ENCODE data around the gene COL3A1.

Gene COL3A1

DNA sequence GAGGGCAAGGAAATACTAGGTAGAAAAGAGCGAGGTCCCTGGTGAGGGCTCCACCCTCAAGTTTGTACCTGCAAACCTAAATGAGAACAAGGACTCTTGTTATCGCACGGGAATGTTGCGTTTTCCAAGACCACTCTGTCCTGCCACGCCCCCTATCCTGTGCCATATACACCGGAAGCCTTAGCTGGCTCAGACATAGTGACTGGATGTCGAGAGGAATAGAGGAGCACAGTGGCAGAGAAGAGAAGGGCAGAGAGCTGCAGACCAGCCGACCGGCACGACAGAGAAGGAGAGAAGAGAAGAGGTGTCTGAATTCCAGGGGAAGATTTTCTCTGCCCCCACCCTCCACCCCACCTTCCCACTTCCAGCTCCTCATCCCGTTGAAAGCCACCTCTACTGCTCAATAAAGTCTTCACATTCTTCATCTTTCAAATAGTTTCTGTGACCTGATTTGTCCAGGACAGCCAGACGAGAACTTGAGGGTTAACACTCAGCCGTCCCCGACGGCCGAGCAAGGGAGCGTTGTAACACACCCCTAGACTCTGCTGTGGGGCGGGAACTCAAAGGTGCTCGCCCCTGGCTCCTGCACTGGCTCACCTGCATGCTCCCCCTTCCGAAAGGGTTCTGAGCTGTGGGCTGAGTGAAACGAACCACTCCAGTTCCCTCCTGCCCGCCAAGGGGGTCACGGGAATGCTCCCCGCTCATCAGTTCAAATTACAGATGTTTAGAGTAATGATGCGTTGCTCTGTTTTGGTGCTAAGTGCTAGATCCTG is 24.9 kb upstream of the COL3A1 start:
- no peak for DNase-seq (ENCODE audit: low read depth)
- no peak overlapping the region for H3K4me3 ChIP-seq (ENCODE audit: low read length)
- TF ChIP-seq, protein P1, sequence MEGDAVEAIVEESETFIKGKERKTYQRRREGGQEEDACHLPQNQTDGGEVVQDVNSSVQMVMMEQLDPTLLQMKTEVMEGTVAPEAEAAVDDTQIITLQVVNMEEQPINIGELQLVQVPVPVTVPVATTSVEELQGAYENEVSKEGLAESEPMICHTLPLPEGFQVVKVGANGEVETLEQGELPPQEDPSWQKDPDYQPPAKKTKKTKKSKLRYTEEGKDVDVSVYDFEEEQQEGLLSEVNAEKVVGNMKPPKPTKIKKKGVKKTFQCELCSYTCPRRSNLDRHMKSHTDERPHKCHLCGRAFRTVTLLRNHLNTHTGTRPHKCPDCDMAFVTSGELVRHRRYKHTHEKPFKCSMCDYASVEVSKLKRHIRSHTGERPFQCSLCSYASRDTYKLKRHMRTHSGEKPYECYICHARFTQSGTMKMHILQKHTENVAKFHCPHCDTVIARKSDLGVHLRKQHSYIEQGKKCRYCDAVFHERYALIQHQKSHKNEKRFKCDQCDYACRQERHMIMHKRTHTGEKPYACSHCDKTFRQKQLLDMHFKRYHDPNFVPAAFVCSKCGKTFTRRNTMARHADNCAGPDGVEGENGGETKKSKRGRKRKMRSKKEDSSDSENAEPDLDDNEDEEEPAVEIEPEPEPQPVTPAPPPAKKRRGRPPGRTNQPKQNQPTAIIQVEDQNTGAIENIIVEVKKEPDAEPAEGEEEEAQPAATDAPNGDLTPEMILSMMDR (IDR thresholded peaks at IDR 0.05; ENCODE audit: insufficient read depth, low read depth, low read length, missing control alignments) = no peak

DNA sequence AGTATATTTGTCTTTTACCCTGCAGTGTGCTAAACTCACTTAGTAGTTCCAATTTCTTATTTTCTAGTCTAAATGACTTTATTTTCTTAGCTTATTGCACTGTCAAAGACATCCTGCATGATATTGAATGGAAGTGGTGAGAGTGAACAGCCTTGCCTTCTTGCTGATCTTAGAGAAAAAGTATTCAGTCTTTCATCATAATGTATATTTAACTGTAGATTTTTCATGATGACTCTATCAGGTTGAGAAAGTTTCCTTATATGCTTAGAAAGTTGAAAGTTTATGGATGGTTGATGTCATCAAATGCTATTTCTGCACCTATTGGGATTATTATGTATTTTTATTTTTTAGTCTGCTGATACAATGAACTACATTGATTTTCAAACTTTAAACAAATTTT is 21.3 kb upstream of the COL3A1 start:
- no peak overlapping the region for H3K4me3 ChIP-seq (ENCODE audit: low read length)
- TF ChIP-seq, protein P1 (IDR thresholded peaks at IDR 0.05; ENCODE audit: insufficient read depth, low read depth, low read length, missing control alignments) = no peak
- peak; percentile 27 for DNase-seq (ENCODE audit: low read depth)

DNA sequence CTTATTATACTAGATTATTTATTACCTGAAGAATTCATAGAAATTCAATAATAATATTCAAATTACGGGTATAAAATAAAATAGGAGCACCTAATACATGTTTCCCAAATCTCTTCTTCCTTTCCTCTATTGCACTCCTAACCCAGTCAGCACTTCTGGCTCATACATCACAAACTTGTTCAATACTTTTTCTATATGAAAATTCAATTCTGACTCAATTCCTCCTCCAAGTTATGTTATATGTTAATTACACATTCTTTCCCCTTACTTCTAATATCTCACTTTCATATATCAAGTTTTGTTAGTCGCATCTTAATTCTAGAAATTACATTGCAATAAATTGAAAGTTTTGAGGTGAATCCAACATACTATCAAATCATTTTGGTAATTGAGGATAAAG is 17.9 kb upstream of the COL3A1 start:
- DNase-seq (ENCODE audit: low read depth) = no peak
- no peak overlapping the region for H3K4me3 ChIP-seq (ENCODE audit: low read length)
- TF ChIP-seq, protein P1 (IDR thresholded peaks at IDR 0.05; ENCODE audit: insufficient read depth, low read depth, low read length, missing control alignments) = no peak

DNA sequence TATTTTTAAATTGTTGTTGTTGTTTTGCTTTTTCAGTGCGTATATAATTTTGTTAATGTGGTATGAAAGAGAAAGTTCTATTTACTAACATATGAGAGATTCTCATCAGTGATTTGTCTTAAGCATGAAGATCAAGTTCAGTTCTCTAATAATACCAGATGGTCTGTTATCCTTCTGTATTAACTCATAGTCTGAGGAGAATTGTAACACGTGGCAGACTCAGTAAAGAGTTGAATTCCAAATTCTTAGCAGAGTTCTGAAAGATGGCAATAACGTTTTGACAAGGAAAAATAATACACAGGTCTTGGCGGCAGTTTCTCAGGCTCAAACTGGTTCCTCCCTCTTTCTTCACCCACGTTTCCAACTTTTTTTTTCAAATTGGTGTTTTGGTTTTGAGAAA is 17.2 kb upstream of the COL3A1 start:
- no peak for DNase-seq (ENCODE audit: low read depth)
- TF ChIP-seq, protein P1 (IDR thresholded peaks at IDR 0.05; ENCODE audit: insufficient read depth, low read depth, low read length, missing control alignments) = no peak
- H3K4me3 ChIP-seq (ENCODE audit: low read length) = no peak overlapping the region

DNA sequence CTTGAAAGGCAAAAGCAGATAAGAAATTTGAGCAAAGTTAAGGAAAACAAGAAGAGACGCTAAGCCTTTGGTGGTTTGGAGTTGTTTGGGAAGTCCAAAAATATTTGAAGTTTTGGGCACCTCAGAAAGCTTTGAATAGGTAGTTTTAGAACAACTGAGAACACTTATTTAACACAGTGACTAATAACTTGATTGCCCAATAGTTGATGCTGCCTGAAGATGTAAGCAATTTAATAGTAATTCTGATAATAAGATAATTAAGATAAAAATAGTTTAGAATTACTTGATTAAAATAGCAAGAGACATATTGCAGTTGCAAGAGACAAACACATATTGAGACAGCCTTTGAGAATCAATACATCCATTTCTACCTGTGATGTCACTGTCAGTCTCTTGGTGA is 16.5 kb upstream of the COL3A1 start:
- TF ChIP-seq, protein P1 (IDR thresholded peaks at IDR 0.05; ENCODE audit: insufficient read depth, low read depth, low read length, missing control alignments) = no peak
- peak; percentile 39 for DNase-seq (ENCODE audit: low read depth)
- H3K4me3 ChIP-seq (ENCODE audit: low read length) = no peak overlapping the region

DNA sequence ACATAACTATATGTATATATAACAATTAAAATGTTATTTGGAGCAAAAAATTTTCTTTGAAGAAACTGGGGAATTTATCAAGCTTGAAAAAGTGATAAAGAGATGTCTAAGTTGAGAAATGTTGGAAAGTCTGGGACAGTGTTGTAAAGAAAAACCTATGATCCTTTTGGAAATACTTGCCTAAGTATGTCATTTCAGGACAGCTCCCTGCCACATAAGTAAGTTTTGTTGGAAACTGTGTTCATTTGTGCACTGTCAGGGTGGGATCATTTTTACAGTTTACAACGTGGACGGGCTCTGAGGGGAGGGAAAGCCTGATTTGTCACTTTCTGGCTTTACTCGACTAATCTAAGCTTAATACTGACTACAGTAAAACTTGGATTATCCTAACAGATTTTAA is 10.4 kb upstream of the COL3A1 start:
- TF ChIP-seq, protein P1 (IDR thresholded peaks at IDR 0.05; ENCODE audit: insufficient read depth, low read depth, low read length, missing control alignments) = no peak
- no peak overlapping the region for H3K4me3 ChIP-seq (ENCODE audit: low read length)
- no peak for DNase-seq (ENCODE audit: low read depth)

DNA sequence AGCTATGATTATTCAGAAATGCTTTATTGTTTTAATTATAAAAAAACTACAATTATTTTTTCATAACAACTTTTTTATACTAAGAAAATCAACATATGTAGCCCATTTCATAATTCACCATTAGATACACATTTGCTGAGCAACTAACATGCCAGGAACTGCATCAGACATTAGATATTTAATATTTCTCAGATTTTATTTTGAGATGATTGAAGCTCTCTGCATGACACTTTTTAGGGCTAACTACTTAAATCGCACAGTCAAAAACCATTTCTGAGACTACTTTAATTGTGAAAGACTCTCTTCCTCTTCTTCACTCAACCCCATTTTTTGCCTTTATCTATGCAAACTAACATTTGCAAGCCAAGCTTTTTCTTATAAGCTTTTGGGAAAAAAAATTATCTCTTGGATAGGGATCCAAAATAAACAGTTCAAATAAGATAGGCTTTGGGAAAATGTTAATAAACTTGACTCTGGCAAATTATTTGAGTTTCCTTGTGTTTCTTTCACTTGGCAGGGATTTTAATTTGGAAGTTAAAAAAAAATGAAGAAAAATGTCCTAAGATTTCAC is 9.1 kb upstream of the COL3A1 start:
- H3K4me3 ChIP-seq (ENCODE audit: low read length) = no peak overlapping the region
- TF ChIP-seq, protein P1 (IDR thresholded peaks at IDR 0.05; ENCODE audit: insufficient read depth, low read depth, low read length, missing control alignments) = no peak
- DNase-seq (ENCODE audit: low read depth) = no peak

All from epithelial cell of esophagus (primary cell).